Mesenchymal stem cell (in vitro differentiated cells and primary cell): ENCODE measurements around the gene PALMD.
A peak's percentile ranks its signal among the peaks of the same experiment; 100 is the strongest.

ENCODE experiments used
- DNase-seq: peaks from one replicate; pipeline ENCODE4 v3.0.0-alpha.2; 2013
- H2AFZ ChIP-seq: one replicate; pipeline ENCODE4 v1.6.1; 2013; ENCODE audit warnings: low read depth, mild to moderate bottlenecking, control low read depth, inconsistent platforms, low read length, moderate library complexity
- H2AK5ac ChIP-seq: 2 replicates; pipeline ENCODE4 v1.6.1; 2013; ENCODE audit warnings: low read length, moderate library complexity, mild to moderate bottlenecking, inconsistent platforms; ENCODE audit not compliant: severe bottlenecking
- H2BK120ac ChIP-seq: one replicate; pipeline ENCODE4 v1.6.1; 2013; ENCODE audit warnings: low read depth, mild to moderate bottlenecking, inconsistent platforms, low read length, moderate library complexity
- H2BK12ac ChIP-seq, 2 experiments: one replicate each; pipeline ENCODE4 v1.6.1; 2013; ENCODE audit warnings: inconsistent platforms in 2 of 2, low read length in 2 of 2, mild to moderate bottlenecking in 2 of 2, moderate library complexity in 2 of 2, control low read depth in 1 of 2
- H2BK15ac ChIP-seq: one replicate; pipeline ENCODE4 v1.6.1; 2013; ENCODE audit warnings: mild to moderate bottlenecking, low read depth, inconsistent platforms; ENCODE audit not compliant: poor library complexity, severe bottlenecking
- H2BK5ac ChIP-seq: 2 replicates; pipeline ENCODE4 v1.6.1; 2013; ENCODE audit warnings: low read depth, mild to moderate bottlenecking, low read length, control low read depth, inconsistent platforms; ENCODE audit not compliant: poor library complexity, severe bottlenecking
- H3K14ac ChIP-seq, 2 experiments: one replicate each; pipeline ENCODE4 v1.6.1; 2013; ENCODE audit warnings: inconsistent platforms in 2 of 2, low read length in 2 of 2, control low read depth in 1 of 2, mild to moderate bottlenecking in 1 of 2, moderate library complexity in 1 of 2
- H3K18ac ChIP-seq, 2 experiments: one replicate each; pipeline ENCODE4 v1.6.1; 2013; ENCODE audit warnings: inconsistent platforms in 2 of 2, low read length in 2 of 2, control low read depth in 1 of 2, low read depth in 1 of 2, mild to moderate bottlenecking in 1 of 2
- H3K23ac ChIP-seq, 2 experiments: one replicate each; pipeline ENCODE4 v1.6.1; 2013; ENCODE audit warnings: inconsistent platforms in 2 of 2, low read length in 2 of 2, mild to moderate bottlenecking in 2 of 2, moderate library complexity in 2 of 2, control low read depth in 1 of 2
- H3K27ac ChIP-seq: 2 replicates; pipeline ENCODE4 v1.5.1; 2013; ENCODE audit warnings: mild to moderate bottlenecking, moderate library complexity, low read length, control low read depth, inconsistent platforms; ENCODE audit not compliant: poor library complexity, severe bottlenecking
- H3K27me3 ChIP-seq, 2 experiments: 2 replicates each; pipeline versions ENCODE4 v1.6.1 to v1.7.0; 2013; ENCODE audit warnings: low read length in 2 of 2, mild to moderate bottlenecking in 2 of 2, moderate library complexity in 2 of 2, control low read depth in 1 of 2, inconsistent platforms in 1 of 2; ENCODE audit not compliant: control insufficient read depth in 1 of 2, insufficient read depth in 1 of 2
- H3K36me3 ChIP-seq, 2 experiments: 2 replicates each; pipeline versions ENCODE4 v1.6.1 to v1.7.0; 2013; ENCODE audit warnings: low read length in 2 of 2, control low read depth in 1 of 2, inconsistent platforms in 1 of 2, low read depth in 1 of 2, mild to moderate bottlenecking in 1 of 2; ENCODE audit not compliant: insufficient read depth in 2 of 2, control insufficient read depth in 1 of 2
- H3K4ac ChIP-seq, 2 experiments: one replicate each; pipeline ENCODE4 v1.6.1; 2013; ENCODE audit warnings: inconsistent platforms in 2 of 2, low read length in 2 of 2, mild to moderate bottlenecking in 2 of 2, moderate library complexity in 2 of 2, control low read depth in 1 of 2, low read depth in 1 of 2
- H3K4me1 ChIP-seq: 2 replicates; pipeline ENCODE4 v1.6.1; 2013; ENCODE audit warnings: low read depth, low read length, control low read depth; ENCODE audit not compliant: control insufficient read depth, insufficient read depth
- H3K4me2 ChIP-seq: 2 replicates; pipeline ENCODE4 v1.6.1; 2013; ENCODE audit warnings: low read length, mild to moderate bottlenecking, inconsistent platforms; ENCODE audit not compliant: poor library complexity, severe bottlenecking
- H3K4me3 ChIP-seq, 2 experiments: 2 replicates each; pipeline versions ENCODE4 v1.5.1 to v1.7.0; 2013; ENCODE audit warnings: low read length in 2 of 2, mild to moderate bottlenecking in 2 of 2, control low read depth in 1 of 2, low read depth in 1 of 2; ENCODE audit not compliant: insufficient read depth in 1 of 2
- H3K79me1 ChIP-seq: replicated peaks from 2 replicates; pipeline ENCODE4 v1.6.1; 2013; ENCODE audit warnings: mild to moderate bottlenecking, control low read depth, low read length, inconsistent platforms; ENCODE audit not compliant: poor library complexity, severe bottlenecking
- H3K9ac ChIP-seq: 2 replicates; pipeline ENCODE4 v1.7.0; 2013; ENCODE audit warnings: mild to moderate bottlenecking, low read length, moderate library complexity
- H3K9me3 ChIP-seq: 2 replicates; pipeline ENCODE4 v1.7.0; 2013; ENCODE audit warnings: mild to moderate bottlenecking, low read length; ENCODE audit not compliant: control insufficient read depth
- H4K8ac ChIP-seq: one replicate; pipeline ENCODE4 v1.6.1; 2013; ENCODE audit warnings: inconsistent platforms, mild to moderate bottlenecking, low read length, moderate library complexity
- H4K91ac ChIP-seq: one replicate; pipeline ENCODE4 v1.6.1; 2013; ENCODE audit warnings: mild to moderate bottlenecking, low read length, inconsistent platforms
- WGBS: methylation state at CpG from one replicate; pipeline ENCODE4 v1.1.7; 2013; ENCODE audit warnings: mixed read lengths; 5-methylcytosine and 5-hydroxymethylcytosine counted together

PALMD gene

DNA sequence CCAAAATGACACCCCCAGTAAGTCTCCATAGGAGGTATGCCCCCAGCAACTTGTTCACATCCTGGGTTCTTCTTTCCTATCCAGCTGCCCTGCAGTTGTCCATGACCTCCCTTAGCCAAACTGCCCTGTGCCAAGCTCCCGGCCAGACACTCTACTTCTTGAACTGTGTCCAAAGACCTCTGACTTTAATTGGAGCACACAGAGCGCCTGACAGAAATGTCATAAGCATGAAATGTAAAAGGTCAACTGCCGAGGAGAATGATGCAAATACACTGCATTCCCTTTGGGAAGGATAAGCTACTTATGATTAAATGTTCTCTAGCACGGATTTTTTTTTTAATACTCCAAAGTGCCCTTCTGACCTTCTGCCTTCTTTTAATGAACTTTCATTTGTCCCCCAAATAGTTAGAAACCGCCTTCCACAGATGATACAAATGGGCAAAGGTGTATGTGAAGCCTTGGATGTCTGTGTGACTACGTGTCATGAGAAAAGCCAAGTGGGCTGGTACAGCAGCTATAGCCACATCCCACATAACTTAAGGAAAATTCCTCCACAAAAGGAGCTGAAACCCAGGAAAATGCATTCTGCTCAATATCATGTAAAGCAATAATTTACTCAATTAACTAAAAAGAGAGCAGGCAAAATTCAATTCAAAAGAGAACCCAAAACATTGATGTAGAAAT, 26.8 kb downstream of the PALMD start:
- Histone ChIP-seq H3K27ac (no peak overlapping the region), H3K9me3 (no peaks in the 10 kb centered on the region), H2BK5ac (no peak overlapping the region), H2BK120ac (no peak overlapping the region), H3K4ac (no peak overlapping the region), H3K18ac (no peak overlapping the region), H3K4me1 (no peaks in the 10 kb centered on the region), H3K14ac (no peak overlapping the region), H3K4me2 (no peak overlapping the region), H3K4me3 (no peak overlapping the region), H3K9ac (peak overlapping the region; percentile 74), H2BK15ac (no peak overlapping the region), H3K27me3 (no peaks in the 10 kb centered on the region), H2BK12ac (no peak overlapping the region), H2AK5ac (no peak overlapping the region), H4K8ac (no peak overlapping the region), H3K23ac (no peak overlapping the region), H4K91ac (no peak overlapping the region), H3K36me3 (peaks cover 0 to 3% of the 10 kb centered on the region in 2 experiments), H3K79me1 (no peaks in the 10 kb centered on the region), H2AFZ (no peak overlapping the region)
- peak; percentile 27 for DNase-seq
- WGBS: 100% methylated on average over 3 of the region's 6 CpGs

DNA sequence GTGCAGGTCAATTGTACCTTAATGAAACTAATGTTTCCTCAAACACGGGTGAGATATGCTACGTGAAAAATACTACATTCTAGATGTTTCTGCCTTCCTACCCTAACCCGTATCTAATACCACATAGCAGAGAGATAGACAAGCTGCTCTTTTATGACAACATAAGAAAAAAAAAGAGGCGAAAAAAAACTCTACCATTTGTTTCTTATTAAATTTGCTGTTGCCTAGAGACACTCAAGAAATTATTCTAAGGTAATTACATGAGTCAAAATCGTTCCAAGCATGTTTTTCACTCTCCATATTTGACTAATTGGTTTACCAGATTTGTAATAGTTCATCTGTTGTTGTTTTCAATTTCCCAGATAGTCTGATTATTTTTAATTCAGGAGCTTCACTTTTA, 27.4 kb downstream of the PALMD start:
- H3K9me3 ChIP-seq: no peaks in the 10 kb centered on the region

DNA sequence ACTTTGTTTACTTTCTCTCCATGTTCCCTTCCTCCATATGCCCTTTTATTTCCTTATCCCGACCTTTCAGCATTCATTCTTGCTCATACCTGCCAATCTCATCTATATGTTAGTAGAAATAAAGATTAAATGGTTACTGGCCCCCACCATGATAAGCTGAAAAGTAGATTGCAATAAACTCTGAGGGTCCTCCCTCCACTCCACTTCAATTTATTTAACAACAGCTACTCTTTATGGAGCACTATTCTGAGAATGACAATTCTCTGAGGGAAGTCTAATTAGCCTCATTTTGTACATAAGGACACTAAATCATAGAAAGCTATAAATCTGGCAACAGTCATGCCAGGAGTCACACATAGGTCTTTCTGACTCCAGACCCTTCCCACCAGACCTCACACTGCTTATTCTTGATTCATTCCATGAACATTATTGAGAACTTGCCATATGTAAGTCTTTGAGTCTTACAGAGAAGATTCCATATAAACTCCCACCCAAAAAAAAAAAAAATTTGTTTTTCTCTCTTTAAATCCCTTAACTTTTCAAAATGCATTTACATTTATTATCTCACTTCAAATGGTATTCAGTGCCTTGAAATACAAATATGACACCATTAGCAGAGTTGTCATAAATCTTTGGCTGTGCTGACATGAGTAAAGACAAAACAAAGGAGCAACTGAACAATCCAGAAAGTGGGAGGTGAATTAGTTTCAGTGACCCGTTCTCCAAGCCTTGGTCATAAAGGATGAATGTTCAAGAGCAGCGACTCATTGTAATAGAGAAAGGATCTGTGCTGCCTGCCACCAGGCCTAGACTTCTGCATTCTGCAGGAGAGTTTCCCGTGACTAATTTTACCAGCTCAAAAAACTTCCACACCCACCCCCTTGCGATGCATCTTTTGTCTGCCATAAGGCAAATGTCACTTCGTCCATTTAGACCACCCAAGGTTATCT, 28.5 kb downstream of the PALMD start:
- H3K4me1 ChIP-seq: no peaks in the 10 kb centered on the region
- no peak overlapping the region for H2AK5ac ChIP-seq
- H3K36me3 ChIP-seq: no peaks in the 10 kb centered on the region
- H3K4ac ChIP-seq: no peak overlapping the region
- H4K8ac ChIP-seq: no peak overlapping the region
- no peaks in the 10 kb centered on the region for H3K27me3 ChIP-seq
- H3K9me3 ChIP-seq: no peaks in the 10 kb centered on the region
- no peak overlapping the region for H2AFZ ChIP-seq
- no peak overlapping the region for H3K23ac ChIP-seq
- DNase-seq: no peak
- no peak overlapping the region for H3K4me2 ChIP-seq
- H2BK15ac ChIP-seq: no peak overlapping the region
- H3K27ac ChIP-seq: no peak overlapping the region
- H4K91ac ChIP-seq: no peak overlapping the region
- H3K18ac ChIP-seq: peak overlapping the region in 1 of 2 experiments; percentile 38
- no peaks in the 10 kb centered on the region for H3K79me1 ChIP-seq
- no peak overlapping the region for H3K4me3 ChIP-seq
- no peak overlapping the region for H2BK5ac ChIP-seq
- WGBS: 57% methylated on average over 3 of the region's 6 CpGs
- no peak overlapping the region for H3K14ac ChIP-seq
- H2BK120ac ChIP-seq: no peak overlapping the region
- peak overlapping the region in 1 of 2 experiments; percentile 31 for H2BK12ac ChIP-seq
- peak overlapping the region; percentile 74 for H3K9ac ChIP-seq

More for the DNA sequence above, 27.4 kb downstream of the PALMD start:
- Histone ChIP-seq H2BK120ac (no peak overlapping the region), H4K8ac (no peak overlapping the region), H3K18ac (no peak overlapping the region), H3K27me3 (no peaks in the 10 kb centered on the region), H4K91ac (no peak overlapping the region), H2AFZ (no peak overlapping the region), H3K27ac (no peak overlapping the region), H3K4me2 (no peak overlapping the region), H2BK5ac (no peak overlapping the region), H3K9ac (peak overlapping the region; percentile 74), H3K4me1 (no peaks in the 10 kb centered on the region), H3K36me3 (no peaks in the 10 kb centered on the region), H3K79me1 (no peaks in the 10 kb centered on the region), H2BK12ac (no peak overlapping the region), H2AK5ac (no peak overlapping the region), H3K23ac (no peak overlapping the region), H3K4ac (no peak overlapping the region), H3K14ac (no peak overlapping the region), H2BK15ac (no peak overlapping the region), H3K4me3 (no peak overlapping the region)
- DNase-seq: no peak
- WGBS: 93% methylated on average over 3 of the region's 5 CpGs

DNA sequence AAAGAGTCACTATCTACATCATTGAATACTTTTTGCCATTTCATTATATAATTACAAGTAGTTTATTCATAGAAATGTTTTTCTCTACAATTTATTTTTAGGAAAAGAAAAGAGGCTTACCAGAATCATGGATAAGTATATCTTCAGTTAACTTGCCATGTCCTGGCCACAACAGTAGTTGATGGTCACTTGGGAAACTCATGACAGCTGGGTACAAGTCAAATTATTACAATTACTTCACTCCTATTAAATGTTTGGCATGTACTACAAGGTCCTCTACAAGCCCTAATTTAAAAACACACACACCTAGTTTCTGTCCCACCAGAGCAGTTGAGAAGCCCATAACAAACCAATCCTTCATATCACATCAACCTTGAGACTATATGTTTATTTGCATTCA, 29.4 kb downstream of the PALMD start:
- no peak for DNase-seq
- no peaks in the 10 kb centered on the region for H3K4me1 ChIP-seq
- H3K14ac ChIP-seq: no peak overlapping the region
- no peak overlapping the region for H2AK5ac ChIP-seq
- H3K27ac ChIP-seq: no peak overlapping the region
- no peak overlapping the region for H3K4ac ChIP-seq
- H2AFZ ChIP-seq: no peak overlapping the region
- no peak overlapping the region for H3K9ac ChIP-seq
- H3K4me2 ChIP-seq: no peak overlapping the region
- H3K4me3 ChIP-seq: no peak overlapping the region
- no peak overlapping the region for H2BK5ac ChIP-seq
- no peak overlapping the region for H2BK12ac ChIP-seq
- H3K23ac ChIP-seq: no peak overlapping the region
- H3K9me3 ChIP-seq: no peaks in the 10 kb centered on the region
- no peak overlapping the region for H4K91ac ChIP-seq
- no peaks in the 10 kb centered on the region for H3K36me3 ChIP-seq
- H4K8ac ChIP-seq: no peak overlapping the region
- H3K79me1 ChIP-seq: no peaks in the 10 kb centered on the region
- no peaks in the 10 kb centered on the region for H3K27me3 ChIP-seq
- no peak overlapping the region for H2BK15ac ChIP-seq
- H3K18ac ChIP-seq: no peak overlapping the region
- no peak overlapping the region for H2BK120ac ChIP-seq
